H1 (cell line): ENCODE measurements around the gene CCNI2. TPM values are rescaled to one million over a fixed set of nuclear protein-coding genes. Genes with fewer than 3 reads are reported as not detected.

Source experiments
- CEBPB ChIP-seq: IDR thresholded peaks from 2 replicates; pipeline ENCODE4 v1.6.1; 2012; ENCODE audit warnings: low read depth, low read length
- GTF2F1 ChIP-seq: IDR thresholded peaks from 2 replicates; pipeline ENCODE4 v1.6.1; 2012; ENCODE audit warnings: low read depth, low read length, improper control_type of control experiment, borderline replicate concordance
- JUND ChIP-seq: IDR thresholded peaks from 2 replicates; pipeline ENCODE4 v1.6.1; 2011; ENCODE audit warnings: mild to moderate bottlenecking, improper control_type of control experiment, low read length
- MAX ChIP-seq: IDR thresholded peaks from 2 replicates; pipeline ENCODE4 v1.6.1; 2012; ENCODE audit warnings: inconsistent platforms
- SAP30 ChIP-seq: fragments of 300-600 bp; sonication (generic); IDR thresholded peaks from 2 replicates; pipeline ENCODE4 v1.7.1; 2012; ENCODE audit warnings: low read length, moderate library complexity, mild to moderate bottlenecking, inconsistent platforms; ENCODE audit not compliant: insufficient read depth, insufficient replicate concordance
- SIX5 ChIP-seq: IDR thresholded peaks from 2 replicates; pipeline ENCODE4 v1.6.1; 2011; ENCODE audit warnings: mild to moderate bottlenecking, low read depth, low read length
- SP4 ChIP-seq: IDR thresholded peaks from 2 replicates; pipeline ENCODE4 v1.6.1; 2012; ENCODE audit warnings: low read length, inconsistent platforms
- TAF7 ChIP-seq: optimal IDR thresholded peaks from 2 replicates; pipeline ENCODE3; 2011; ENCODE audit warnings: low read depth, mild to moderate bottlenecking, inconsistent platforms, low read length, moderate library complexity, borderline replicate concordance
- TBP ChIP-seq: IDR thresholded peaks from 2 replicates; pipeline ENCODE4 v1.6.1; 2011; ENCODE audit warnings: low read depth, low read length, improper control_type of control experiment
- TEAD4 ChIP-seq: IDR thresholded peaks from 2 replicates; pipeline ENCODE4 v1.6.1; 2012; ENCODE audit warnings: low read depth, low read length, inconsistent platforms, mixed read lengths
- polyA plus RNA-seq, 7 experiments: library from polyadenylated mRNA; depleted of rRNA in 3 of 7; stranded (reverse) in 5 of 7; unstranded in 2 of 7; fragments of >200 nt in 5 of 7; fragments of 200-250 nt in 2 of 7; gene quantifications; 1 replicate in 5 of 7; 2 replicates in 1 of 7; 4 replicates in 1 of 7; pipeline versions ENCODE4 v1.2.1 to v1.2.3, GENCODE V29; 2011 to 2013; ENCODE audit warnings: missing spikeins in 2 of 7, mixed read lengths in 2 of 7
- total RNA-seq: library from RNA; stranded (reverse); fragmentation: NEBNext Ultra II Directional; extraction: Animal tissue kit (Norgen Biotek cat#: 25700); gene quantifications from 2 replicates; pipeline ENCODE4 v1.2.1, GENCODE V29; 2021

Gene CCNI2
- total and polyA plus RNA-seq, 2 of the 8 experiments (the other 6 are each of a cell fraction or from before 2014, with no cell fraction given), result 1.3 to 1.4 TPM

DNA sequence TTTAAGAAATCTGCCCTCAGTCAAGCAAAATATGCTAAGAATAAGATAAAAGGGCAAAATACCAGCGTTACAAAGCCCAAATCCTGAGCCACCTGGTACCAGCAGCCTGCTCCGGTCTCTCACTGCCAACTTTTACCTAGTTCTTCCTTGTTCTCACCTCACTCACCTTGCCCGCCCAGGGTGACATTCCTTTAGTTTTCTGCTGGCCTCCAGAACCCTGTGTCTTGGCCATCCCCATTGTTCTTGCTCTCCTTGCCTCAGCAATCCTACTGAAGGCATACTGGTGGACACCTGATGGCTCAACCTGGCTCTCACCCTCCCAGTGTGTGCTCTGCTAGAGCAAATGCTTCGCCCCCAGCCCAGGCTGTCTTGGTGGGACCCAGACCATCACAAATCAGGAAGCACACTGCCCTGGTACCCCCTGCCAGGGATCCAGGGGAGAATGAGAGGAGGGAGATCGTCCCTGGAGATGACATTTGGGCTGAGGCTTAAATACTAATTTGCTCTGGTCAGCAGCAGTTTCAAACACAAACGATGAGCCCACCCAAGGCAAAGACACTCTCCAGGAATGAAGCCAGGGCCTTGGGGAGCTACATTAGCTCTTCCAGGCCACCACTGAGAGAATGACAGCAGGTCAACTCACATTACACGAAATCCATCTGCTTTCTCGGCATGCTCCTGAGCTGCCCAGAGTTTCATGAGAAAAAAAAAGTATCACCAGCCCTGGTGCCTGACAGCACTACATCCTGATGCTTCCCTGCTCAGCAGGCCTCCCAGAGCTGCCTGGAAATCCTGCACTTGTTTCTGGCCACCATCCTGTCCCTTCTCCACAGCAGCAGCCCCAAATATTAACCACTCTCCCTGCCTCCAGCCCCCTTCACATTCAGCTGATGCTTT is 42.0 kb downstream of the CCNI2 start (continued):
- no peak for TF ChIP-seq SP4
- no peak for TF ChIP-seq SIX5
- TF ChIP-seq JUND, result no peak
- TF ChIP-seq TAF7, result no peak
- TF ChIP-seq CEBPB, result no peak
- no peak for TF ChIP-seq TEAD4
- no peak for TF ChIP-seq SAP30
- TF ChIP-seq GTF2F1, result no peak
- TF ChIP-seq TBP, result no peak
- no peak for TF ChIP-seq MAX
